Activated CD8-positive, alpha-beta memory T cell treated with anti-CD3 and anti-CD28 coated beads, Interleukin-2, amount 10 ng/mL, durations not matched to agents 7 days and 5 days (primary cell): ENCODE results near the gene HOXA11. TPM values are rescaled to one million over a fixed set of nuclear protein-coding genes. Genes with fewer than 3 reads are reported as not detected.

ENCODE experiments used
- ATAC-seq: fragments of 150-1000 bp; cut with Tn5 transposase; one replicate; pipeline ENCODE4 v1.10.0; 2021; ENCODE audit warnings: moderate library complexity
- CTCF ChIA-PET: fragments of 350-600 bp; sonication (Branson Sonifier 250); formaldehyde crosslinking; loops from one replicate; lab custom pipeline; 2021; ENCODE audit warnings: antibody characterized with exemption; lab: Charles Lee
- DNase-seq: peaks from one replicate; pipeline ENCODE4 v3.0.0-alpha.2; 2020
- H3K27ac Mint-ChIP-seq: one replicate; pipeline ENCODE4 v1.8.0; 2021; ENCODE audit warnings: mild to moderate bottlenecking, mixed read lengths
- H3K27me3 Mint-ChIP-seq: one replicate; pipeline ENCODE4 v1.8.0; 2021; ENCODE audit warnings: mixed read lengths
- H3K36me3 Mint-ChIP-seq: one replicate; pipeline ENCODE4 v1.8.0; 2021; ENCODE audit warnings: mild to moderate bottlenecking, mixed read lengths
- H3K4me1 Mint-ChIP-seq: one replicate; pipeline ENCODE4 v1.8.0; 2021; ENCODE audit warnings: mixed read lengths
- H3K4me3 Mint-ChIP-seq: one replicate; pipeline ENCODE4 v1.8.0; 2021; ENCODE audit warnings: mild to moderate bottlenecking, moderate library complexity, mixed read lengths
- H3K9me3 Mint-ChIP-seq: one replicate; pipeline ENCODE4 v1.8.0; 2022; ENCODE audit warnings: low read depth, mixed read lengths
- total RNA-seq, 2 experiments: library from RNA; stranded (reverse); gene quantifications; one replicate each; pipeline ENCODE4 v1.2.3, GENCODE V29; 2021

The HOXA11 gene
- total RNA-seq, 2 experiments from 2014 or later: not detected

- Mint-ChIP-seq H3K4me1 (peaks cover 7% of the 10 kb centered on the region), H3K9me3 (no peaks in the 10 kb centered on the region), H3K27ac (no peak overlapping the region), H3K4me3 (no peak overlapping the region), H3K27me3 (peaks cover 94% of the 10 kb centered on the region), H3K36me3 (no peaks in the 10 kb centered on the region)
- DNase-seq: no peak
- CTCF ChIA-PET: interaction anchor here (0.6 to 1.2 kb wide), 2 partner anchors 15 to 593 kb away, joined by 3 to 4 read pairs; no protein-coding TSS in a partner anchor
- ATAC-seq: no peak
Observed at GRCh38 chr7:27194002-27194352, 8.9 kb upstream of the HOXA11 start.

DNA sequence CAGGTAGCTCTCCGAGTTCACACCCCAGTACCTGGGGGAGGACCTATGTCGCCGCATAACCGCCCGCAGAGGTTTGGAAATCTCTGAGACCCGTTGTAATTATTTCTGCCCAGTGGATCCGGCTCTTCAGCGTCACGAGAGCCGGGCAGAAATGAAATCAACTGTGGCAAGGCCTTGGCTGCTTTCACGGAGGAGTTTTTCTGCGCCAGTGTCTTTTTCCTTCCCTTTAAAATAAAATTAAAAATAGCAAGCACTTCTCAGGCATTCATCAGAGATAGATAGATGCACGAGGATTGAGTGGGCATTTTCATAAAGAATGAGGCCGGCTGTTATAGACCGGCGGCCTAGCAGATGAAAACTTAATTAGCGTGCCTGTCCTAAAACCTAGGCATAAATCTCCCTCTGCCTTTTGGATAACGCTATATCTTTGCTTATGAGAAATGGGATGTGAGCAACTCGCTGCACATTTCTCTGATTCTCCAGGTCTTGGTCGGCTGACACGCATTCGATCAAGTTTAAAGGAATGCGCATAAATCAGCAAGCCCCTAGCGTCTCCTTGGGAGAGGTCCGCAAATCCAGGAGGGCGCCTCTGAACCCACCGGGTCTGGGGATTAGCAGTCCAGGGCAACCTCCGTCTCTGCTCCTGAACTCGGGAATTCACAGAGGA lies 8.4 kb upstream of the HOXA11 start:
- CTCF ChIA-PET: interaction anchor here (0.6 to 1.2 kb wide), 2 partner anchors 16 to 594 kb away, joined by 3 to 4 read pairs; no protein-coding TSS in a partner anchor
- Mint-ChIP-seq H3K4me1 (peaks cover 7% of the 10 kb centered on the region), H3K4me3 (no peak overlapping the region), H3K36me3 (no peaks in the 10 kb centered on the region), H3K9me3 (no peaks in the 10 kb centered on the region), H3K27ac (no peak overlapping the region), H3K27me3 (peaks cover 94% of the 10 kb centered on the region)
- DNase-seq (no peak), ATAC-seq (no peak)

DNA sequence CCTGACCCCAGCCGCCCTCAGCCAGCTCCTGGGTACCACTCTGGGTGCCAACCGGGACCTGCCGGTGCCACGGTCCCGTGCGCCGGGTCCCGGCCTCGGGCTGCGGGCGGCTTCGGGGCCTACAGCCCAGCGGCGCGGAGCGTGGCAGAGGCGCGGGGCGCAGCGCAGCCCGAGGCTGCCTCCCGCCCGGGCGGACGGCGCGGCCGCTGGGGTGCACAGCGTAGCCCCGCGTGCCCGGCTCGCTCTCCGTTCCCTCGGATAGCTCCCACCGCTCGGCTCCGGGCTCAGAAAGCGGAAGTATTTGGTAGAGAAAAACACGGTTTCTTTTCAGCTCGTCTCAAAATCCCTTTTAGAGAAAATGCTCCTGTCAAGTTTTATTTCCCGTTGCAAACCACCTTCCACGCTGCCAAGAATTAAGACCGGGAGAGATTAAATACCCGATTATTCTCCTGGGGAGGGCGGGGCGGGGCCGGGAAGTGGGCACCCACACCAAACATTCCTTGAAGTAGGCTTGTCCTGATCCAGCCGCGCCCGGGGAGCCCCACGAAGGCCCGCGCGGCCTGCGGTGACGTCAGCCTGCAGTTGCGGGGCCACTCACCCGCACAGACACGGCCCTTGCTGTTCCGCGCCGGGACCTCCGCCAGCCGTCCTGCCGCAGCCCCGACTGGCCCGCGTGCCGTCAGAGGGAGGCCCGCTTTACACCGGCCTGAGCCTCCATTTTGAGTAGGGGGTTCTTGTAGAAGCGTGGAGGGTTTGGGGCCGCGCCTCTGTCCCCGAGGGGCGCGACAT lies 7.7 kb upstream of the HOXA11 start:
- Mint-ChIP-seq H3K4me3 (no peak overlapping the region), H3K27me3 (peaks cover 94% of the 10 kb centered on the region), H3K9me3 (no peaks in the 10 kb centered on the region), H3K36me3 (no peaks in the 10 kb centered on the region), H3K4me1 (peaks cover 15% of the 10 kb centered on the region), H3K27ac (no peak overlapping the region)
- ATAC-seq (no peak), DNase-seq (no peak)
- CTCF ChIA-PET: interaction anchor here (0.5 to 3.2 kb wide), 4 partner anchors 13 to 1333 kb away, joined by 3 to 12 read pairs (median 4); no protein-coding TSS in a partner anchor

- Mint-ChIP-seq H3K36me3 (no peaks in the 10 kb centered on the region), H3K27ac (no peak overlapping the region), H3K4me3 (no peak overlapping the region), H3K9me3 (no peaks in the 10 kb centered on the region), H3K27me3 (peaks cover 94% of the 10 kb centered on the region), H3K4me1 (peaks cover 16% of the 10 kb centered on the region)
- ATAC-seq (no peak), DNase-seq (no peak)
- CTCF ChIA-PET: interaction anchor here (0.5 to 3.2 kb wide), 3 partner anchors 13 to 1332 kb away, joined by 3 to 12 read pairs (median 5); no protein-coding TSS in a partner anchor
Observed at GRCh38 chr7:27191833-27192545, 7.0 kb upstream of the HOXA11 start.

- H3K4me1 Mint-ChIP-seq: peaks cover 16% of the 10 kb centered on the region
- H3K27ac Mint-ChIP-seq: no peak overlapping the region
- ATAC-seq (no peak), DNase-seq (no peak)
- no peaks in the 10 kb centered on the region for H3K9me3 Mint-ChIP-seq
- no peak overlapping the region for H3K4me3 Mint-ChIP-seq
- no peaks in the 10 kb centered on the region for H3K36me3 Mint-ChIP-seq
- CTCF ChIA-PET: interaction anchor here (2.4 to 3.2 kb wide), 3 partner anchors 12 to 41 kb away, joined by 7 to 12 read pairs (median 8); no protein-coding TSS in a partner anchor
- peaks cover 94% of the 10 kb centered on the region for H3K27me3 Mint-ChIP-seq
Observed at GRCh38 chr7:27191161-27191731, 6.2 kb upstream of the HOXA11 start.

DNA sequence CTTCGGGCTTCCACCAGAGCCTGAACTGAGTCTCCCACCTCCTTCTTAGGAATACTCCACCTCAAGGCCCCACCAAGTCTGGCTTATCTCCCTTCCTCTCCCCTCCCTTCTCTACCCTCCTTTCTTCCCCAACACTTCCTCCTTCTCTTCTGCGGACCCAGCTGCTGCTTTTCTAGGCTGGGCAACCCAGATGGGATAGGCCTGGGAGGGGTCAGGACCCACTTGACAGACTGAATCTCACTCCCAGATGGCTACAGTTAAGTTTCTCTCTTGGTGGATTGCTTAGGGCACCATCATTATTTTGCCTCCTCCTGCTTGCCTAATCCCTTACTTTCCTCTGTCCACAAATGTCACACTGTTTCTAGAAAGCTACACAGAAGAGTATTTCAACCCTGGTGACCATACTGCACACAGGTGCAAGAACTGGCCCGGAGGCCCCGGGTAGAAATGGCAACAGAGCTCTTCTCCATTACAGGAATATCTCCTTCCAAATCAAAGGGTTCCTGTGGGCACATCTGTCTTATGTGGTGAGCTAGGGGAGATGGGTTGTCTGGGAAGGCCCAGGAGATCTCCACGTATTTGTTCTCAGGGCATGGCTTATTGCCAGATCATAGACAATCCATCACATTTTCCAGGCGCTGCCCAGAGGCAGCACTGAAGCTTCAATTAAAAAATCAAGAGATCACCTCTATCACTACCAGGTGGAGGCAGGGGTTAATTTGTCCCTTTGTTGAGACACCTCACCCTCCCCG lies 5.1 kb upstream of the HOXA11 start:
- Mint-ChIP-seq H3K36me3 (no peaks in the 10 kb centered on the region), H3K4me3 (no peak overlapping the region), H3K27me3 (peaks cover 97% of the 10 kb centered on the region), H3K9me3 (no peaks in the 10 kb centered on the region), H3K27ac (no peak overlapping the region), H3K4me1 (peaks cover 24% of the 10 kb centered on the region)
- ATAC-seq (no peak), DNase-seq (no peak)
- CTCF ChIA-PET: interaction anchor here (0.6 to 3.2 kb wide), 4 partner anchors 11 to 67 kb away, joined by 3 to 12 read pairs (median 8); no protein-coding TSS in a partner anchor

GRCh38 chr7:27189295-27189996 lies 4.4 kb upstream of the HOXA11 start:
- H3K4me3 Mint-ChIP-seq: no peak overlapping the region
- CTCF ChIA-PET: interaction anchor here (2.4 to 3.2 kb wide), 3 partner anchors 10 to 39 kb away, joined by 7 to 12 read pairs (median 8); no protein-coding TSS in a partner anchor
- peaks cover 97% of the 10 kb centered on the region for H3K27me3 Mint-ChIP-seq
- H3K36me3 Mint-ChIP-seq: no peaks in the 10 kb centered on the region
- DNase-seq (no peak), ATAC-seq (no peak)
- no peak overlapping the region for H3K27ac Mint-ChIP-seq
- H3K4me1 Mint-ChIP-seq: peaks cover 30% of the 10 kb centered on the region
- H3K9me3 Mint-ChIP-seq: no peaks in the 10 kb centered on the region

GRCh38 chr7:27188386-27189294 lies 3.6 kb upstream of the HOXA11 start:
- peak overlapping the region; percentile 53 for H3K4me3 Mint-ChIP-seq
- CTCF ChIA-PET: interaction anchor here (1.2 to 2.6 kb wide), 2 partner anchors 12 to 38 kb away, joined by 3 to 7 read pairs; no protein-coding TSS in a partner anchor
- H3K27me3 Mint-ChIP-seq: peaks cover 95% of the 10 kb centered on the region
- no peaks in the 10 kb centered on the region for H3K36me3 Mint-ChIP-seq
- peaks cover 30% of the 10 kb centered on the region for H3K4me1 Mint-ChIP-seq
- no peaks in the 10 kb centered on the region for H3K9me3 Mint-ChIP-seq
- no peak overlapping the region for H3K27ac Mint-ChIP-seq
- DNase-seq: peak; percentile 61
- no peak for ATAC-seq

- H3K4me1 Mint-ChIP-seq: peaks cover 29% of the 10 kb centered on the region
- no peak for DNase-seq
- H3K36me3 Mint-ChIP-seq: no peaks in the 10 kb centered on the region
- no peak overlapping the region for H3K27ac Mint-ChIP-seq
- no peak for ATAC-seq
- no peaks in the 10 kb centered on the region for H3K9me3 Mint-ChIP-seq
- peaks cover 95% of the 10 kb centered on the region for H3K27me3 Mint-ChIP-seq
- peak overlapping the region; percentile 53 for H3K4me3 Mint-ChIP-seq
- CTCF ChIA-PET: interaction anchor here (0.9 to 2.1 kb wide), 9 partner anchors 8 to 91 kb away, joined by 3 to 12 read pairs (median 4); no protein-coding TSS in a partner anchor
Observed at GRCh38 chr7:27187475-27188385, 2.7 kb upstream of the HOXA11 start.

DNA sequence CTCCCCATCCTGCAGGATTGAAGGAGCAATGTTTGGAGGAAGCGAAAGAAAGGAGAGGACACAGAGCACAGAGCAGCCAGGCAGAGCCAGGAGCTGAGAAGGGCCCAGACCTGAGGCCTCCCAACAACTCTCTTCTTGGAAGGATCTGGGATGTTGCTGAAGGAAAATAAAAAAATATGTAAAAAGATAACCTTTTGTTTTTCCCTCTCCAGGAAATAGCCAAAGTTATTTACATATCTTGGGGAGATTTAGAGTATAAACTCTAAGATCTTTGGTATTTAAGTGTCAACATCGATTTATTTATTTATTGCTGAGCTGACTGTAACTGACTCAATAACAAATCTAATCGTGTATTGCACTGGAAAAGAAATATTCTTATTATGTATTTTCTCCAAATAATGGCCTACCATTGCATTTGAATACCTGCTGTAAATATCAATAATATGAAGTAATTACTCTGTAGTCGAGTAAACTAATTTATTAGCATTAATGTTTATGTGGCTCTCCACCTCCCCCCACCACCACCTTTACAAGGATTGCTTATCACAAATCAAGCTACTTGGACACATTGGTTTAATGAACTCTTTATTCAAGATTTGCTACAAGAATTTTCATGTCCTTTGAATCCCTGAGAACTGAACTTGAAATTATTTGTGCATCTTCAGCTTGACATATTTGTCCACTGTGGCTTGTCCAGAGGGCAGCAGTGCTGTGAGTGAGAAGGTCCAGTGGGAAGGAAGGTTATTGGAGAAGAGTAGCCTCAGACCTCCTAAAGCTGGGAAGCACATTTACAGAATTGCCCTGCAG lies 1.8 kb upstream of the HOXA11 start:
- no peak overlapping the region for H3K4me3 Mint-ChIP-seq
- CTCF ChIA-PET: interaction anchor here (0.9 to 2.1 kb wide), 8 partner anchors 8 to 90 kb away, joined by 3 to 12 read pairs (median 4); no protein-coding TSS in a partner anchor
- no peak overlapping the region for H3K27ac Mint-ChIP-seq
- H3K4me1 Mint-ChIP-seq: peaks cover 28% of the 10 kb centered on the region
- DNase-seq (no peak), ATAC-seq (no peak)
- no peaks in the 10 kb centered on the region for H3K9me3 Mint-ChIP-seq
- no peaks in the 10 kb centered on the region for H3K36me3 Mint-ChIP-seq
- peaks cover 96% of the 10 kb centered on the region for H3K27me3 Mint-ChIP-seq
